H9 (cell line): ENCODE results near the gene FAAH. TPM values are rescaled to one million over a fixed set of nuclear protein-coding genes. Genes with fewer than 3 reads are reported as not detected.

Source experiments
- DNase-seq: peaks from one replicate; pipeline ENCODE4 v3.0.0-alpha.2; 2017
- H2AFZ ChIP-seq: one replicate; pipeline ENCODE4 v1.6.1; 2013; ENCODE audit warnings: mild to moderate bottlenecking, low read length, control low read depth, moderate library complexity
- H2AK5ac ChIP-seq: 2 replicates; pipeline ENCODE4 v1.6.1; 2013; ENCODE audit warnings: low read length, control low read depth, mixed read lengths; ENCODE audit not compliant: insufficient read length
- H2BK120ac ChIP-seq: one replicate; pipeline ENCODE4 v1.6.1; 2013; ENCODE audit warnings: low read depth, mild to moderate bottlenecking, low read length, control low read depth, inconsistent platforms; ENCODE audit not compliant: poor library complexity, severe bottlenecking
- H2BK12ac ChIP-seq: 2 replicates; pipeline ENCODE4 v1.6.1; 2013; ENCODE audit warnings: low read length, control low read depth, mixed read lengths, low read depth; ENCODE audit not compliant: insufficient read length
- H2BK15ac ChIP-seq: 2 replicates; pipeline ENCODE4 v1.6.1; 2013; ENCODE audit warnings: low read depth, low read length, control low read depth
- H2BK20ac ChIP-seq: one replicate; pipeline ENCODE4 v1.6.1; 2013; ENCODE audit warnings: low read depth, mild to moderate bottlenecking, low read length, control low read depth, inconsistent platforms; ENCODE audit not compliant: poor library complexity, severe bottlenecking
- H2BK5ac ChIP-seq: 2 replicates; pipeline ENCODE4 v1.6.1; 2013; ENCODE audit warnings: low read length, control low read depth, mixed read lengths; ENCODE audit not compliant: insufficient read length
- H3K14ac ChIP-seq: 2 replicates; pipeline ENCODE4 v1.6.1; 2013; ENCODE audit warnings: low read length, control low read depth; ENCODE audit not compliant: insufficient read depth
- H3K18ac ChIP-seq: 2 replicates; pipeline ENCODE4 v1.6.1; 2013; ENCODE audit warnings: low read depth, mild to moderate bottlenecking, mixed read lengths, low read length, control low read depth; ENCODE audit not compliant: insufficient read length
- H3K23ac ChIP-seq: 2 replicates; pipeline ENCODE4 v1.6.1; 2013; ENCODE audit warnings: low read length, control low read depth, mixed read lengths, low read depth; ENCODE audit not compliant: insufficient read length
- H3K23me2 ChIP-seq: 2 replicates; pipeline ENCODE4 v1.6.1; 2013; ENCODE audit warnings: low read depth, mild to moderate bottlenecking, mixed read lengths, low read length, control low read depth; ENCODE audit not compliant: insufficient read length, poor library complexity, severe bottlenecking
- H3K27ac ChIP-seq: 2 replicates; pipeline ENCODE4 v1.5.1; 2013; ENCODE audit warnings: low read length, control low read depth, mixed read lengths, low read depth; ENCODE audit not compliant: insufficient read length
- H3K27me3 ChIP-seq: 2 replicates; pipeline ENCODE4 v1.6.1; 2013; ENCODE audit warnings: low read length, control low read depth, inconsistent platforms; ENCODE audit not compliant: insufficient read depth
- H3K4ac ChIP-seq: 2 replicates; pipeline ENCODE4 v1.6.1; 2013; ENCODE audit warnings: low read depth, mild to moderate bottlenecking, control low read depth, inconsistent platforms, low read length, moderate library complexity
- H3K4me1 ChIP-seq: 2 replicates; pipeline ENCODE4 v1.6.1; 2013; ENCODE audit warnings: low read length, control low read depth, inconsistent platforms; ENCODE audit not compliant: insufficient read depth
- H3K4me2 ChIP-seq: 2 replicates; pipeline ENCODE4 v1.6.1; 2013; ENCODE audit warnings: low read length, control low read depth, mixed read lengths; ENCODE audit not compliant: insufficient read length, insufficient read depth
- H3K56ac ChIP-seq: 2 replicates; pipeline ENCODE4 v1.6.1; 2013; ENCODE audit warnings: low read depth, mild to moderate bottlenecking, mixed read lengths, low read length, control low read depth; ENCODE audit not compliant: insufficient read length
- H3K79me1 ChIP-seq: 2 replicates; pipeline ENCODE4 v1.6.1; 2013; ENCODE audit warnings: low read depth, mild to moderate bottlenecking, moderate library complexity, low read length, control low read depth, inconsistent platforms; ENCODE audit not compliant: insufficient read depth, poor library complexity, severe bottlenecking
- H3K79me2 ChIP-seq: 2 replicates; pipeline ENCODE4 v1.6.1; 2013; ENCODE audit warnings: low read length, control low read depth, inconsistent platforms; ENCODE audit not compliant: insufficient read depth
- H3K9ac ChIP-seq: 2 replicates; pipeline ENCODE4 v1.6.1; 2013; ENCODE audit warnings: low read length, control low read depth, mixed read lengths; ENCODE audit not compliant: insufficient read length; ENCODE audit errors: extremely low read depth
- H3K9me3 ChIP-seq: one replicate; pipeline ENCODE4 v1.6.1; 2013; ENCODE audit warnings: low read depth, low read length, inconsistent platforms; ENCODE audit not compliant: control insufficient read depth
- H3T11ph ChIP-seq: one replicate; pipeline ENCODE4 v1.6.1; 2013; ENCODE audit warnings: mild to moderate bottlenecking, low read length, control low read depth, inconsistent platforms
- H4K20me1 ChIP-seq: one replicate; pipeline ENCODE4 v1.6.1; 2013; ENCODE audit not compliant: control insufficient read depth, insufficient read length, insufficient read depth
- H4K5ac ChIP-seq: 2 replicates; pipeline ENCODE4 v1.6.1; 2013; ENCODE audit warnings: low read depth, mild to moderate bottlenecking, mixed read lengths, low read length, control low read depth; ENCODE audit not compliant: insufficient read length
- H4K8ac ChIP-seq: replicated peaks from 2 replicates; pipeline ENCODE4 v1.6.1; 2013; ENCODE audit warnings: low read length, control low read depth, mixed read lengths, low read depth; ENCODE audit not compliant: insufficient read length
- H4K91ac ChIP-seq: 2 replicates; pipeline ENCODE4 v1.6.1; 2013; ENCODE audit warnings: low read depth, mild to moderate bottlenecking, moderate library complexity, mixed read lengths, low read length, control low read depth; ENCODE audit not compliant: insufficient read length
- H3K27ac Mint-ChIP-seq, 3 experiments: 2 replicates in 2 of 3; 3 replicates in 1 of 3; pipeline ENCODE4 v1.8.0; 2020 to 2021; ENCODE audit warnings: mixed read lengths in 3 of 3, mild to moderate bottlenecking in 1 of 3, moderate library complexity in 1 of 3
- H3K27me3 Mint-ChIP-seq: 2 replicates; pipeline ENCODE4 v1.8.0; 2021; ENCODE audit warnings: low read depth, mild to moderate bottlenecking, moderate library complexity, mixed read lengths
- H3K36me3 Mint-ChIP-seq, 3 experiments: 2 replicates in 2 of 3; 3 replicates in 1 of 3; pipeline ENCODE4 v1.8.0; 2020 to 2021; ENCODE audit warnings: low read depth in 3 of 3, mixed read lengths in 3 of 3; ENCODE audit not compliant: insufficient read depth in 1 of 3
- H3K4me1 Mint-ChIP-seq, 2 experiments: 2 replicates each; pipeline ENCODE4 v1.8.0; 2020; ENCODE audit warnings: mixed read lengths in 2 of 2
- H3K4me3 Mint-ChIP-seq, 2 experiments: 2 replicates in 1 of 2; 3 replicates in 1 of 2; pipeline ENCODE4 v1.8.0; 2020 to 2021; ENCODE audit warnings: mild to moderate bottlenecking in 2 of 2, mixed read lengths in 2 of 2, moderate library complexity in 1 of 2
- H3K9me3 Mint-ChIP-seq, 2 experiments: 2 replicates in 1 of 2; 3 replicates in 1 of 2; pipeline ENCODE4 v1.8.0; 2020; ENCODE audit warnings: mild to moderate bottlenecking in 2 of 2, mixed read lengths in 2 of 2, moderate library complexity in 1 of 2
- WGBS: extraction: QIAGEN DNeasy Blood & Tissue Kit; methylation state at CpG from one replicate; pipeline ENCODE4 v1.1.7; 2013; ENCODE audit warnings: missing lambda C conversion rate, low lambda C conversion rate, mixed read lengths; ENCODE audit not compliant: insufficient read length; ENCODE audit errors: extremely low coverage; 5-methylcytosine and 5-hydroxymethylcytosine counted together
- total RNA-seq: library from RNA; stranded (reverse); gene quantifications from 2 replicates; pipeline ENCODE4 v1.2.1, GENCODE V29; 2021
- TF ChIP-seq, protein P1 (sequence below): fragments of 200-600 bp; sonication (generic); conservative IDR thresholded peaks from 3 replicates; pipeline ENCODE4 v1.8.0; 2021; ENCODE audit warnings: antibody characterized with exemption, mild to moderate bottlenecking

Gene FAAH
- total RNA-seq, 1 experiment from 2014 or later = 18.9 TPM

DNA sequence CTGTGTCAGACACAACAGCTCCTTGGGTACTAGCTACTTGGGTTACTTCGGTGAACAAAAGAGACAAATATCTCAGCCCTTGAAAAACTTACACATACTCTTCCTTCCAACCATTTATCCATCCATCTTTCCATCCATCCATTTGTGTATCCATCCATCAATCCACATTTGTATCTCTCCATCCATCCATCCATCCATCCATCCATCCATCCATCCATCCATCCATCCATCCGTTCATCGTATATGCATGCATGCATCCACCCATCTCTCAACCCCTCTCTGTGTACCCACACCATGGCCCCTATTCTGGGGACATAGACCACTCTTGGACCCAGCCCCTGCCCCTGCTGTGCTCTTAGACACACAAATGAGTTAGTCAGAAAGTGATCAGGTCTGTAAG, 40.2 kb downstream of the FAAH start:
- Mint-ChIP-seq H3K4me1 (peaks cover 4 to 6% of the 10 kb centered on the region in 2 experiments; a peak in 3 of 4 replicates), H3K4me3 (no peak overlapping the region), H3K27me3 (peaks cover 61% of the 10 kb centered on the region), H3K27ac (no peak overlapping the region), H3K36me3 (no peaks in the 10 kb centered on the region), H3K9me3 (no peaks in the 10 kb centered on the region)
- no peak for DNase-seq
- Histone ChIP-seq H3K27me3 (no peaks in the 10 kb centered on the region), H3K4ac (no peak overlapping the region), H3K4me1 (no peaks in the 10 kb centered on the region), H2AK5ac (no peak overlapping the region), H4K91ac (no peak overlapping the region), H2BK12ac (no peak overlapping the region), H4K8ac (no peak overlapping the region), H3K23ac (no peak overlapping the region), H3K23me2 (no peaks in the 10 kb centered on the region), H3K9ac (no peak overlapping the region), H3K27ac (no peak overlapping the region), H3K4me2 (no peak overlapping the region), H3K9me3 (no peaks in the 10 kb centered on the region), H2AFZ (no peak overlapping the region), H3K18ac (no peak overlapping the region), H2BK5ac (no peak overlapping the region), H2BK15ac (no peak overlapping the region), H3K79me1 (no peaks in the 10 kb centered on the region), H4K20me1 (no peaks in the 10 kb centered on the region), H3T11ph (no peak overlapping the region), H2BK120ac (no peak overlapping the region), H3K79me2 (no peaks in the 10 kb centered on the region), H3K56ac (no peak overlapping the region), H3K14ac (no peak overlapping the region), H2BK20ac (no peak overlapping the region), H4K5ac (no peak overlapping the region)
- no CpG with 5 or more reads among the region's 3 CpGs for WGBS
- TF ChIP-seq, protein P1, sequence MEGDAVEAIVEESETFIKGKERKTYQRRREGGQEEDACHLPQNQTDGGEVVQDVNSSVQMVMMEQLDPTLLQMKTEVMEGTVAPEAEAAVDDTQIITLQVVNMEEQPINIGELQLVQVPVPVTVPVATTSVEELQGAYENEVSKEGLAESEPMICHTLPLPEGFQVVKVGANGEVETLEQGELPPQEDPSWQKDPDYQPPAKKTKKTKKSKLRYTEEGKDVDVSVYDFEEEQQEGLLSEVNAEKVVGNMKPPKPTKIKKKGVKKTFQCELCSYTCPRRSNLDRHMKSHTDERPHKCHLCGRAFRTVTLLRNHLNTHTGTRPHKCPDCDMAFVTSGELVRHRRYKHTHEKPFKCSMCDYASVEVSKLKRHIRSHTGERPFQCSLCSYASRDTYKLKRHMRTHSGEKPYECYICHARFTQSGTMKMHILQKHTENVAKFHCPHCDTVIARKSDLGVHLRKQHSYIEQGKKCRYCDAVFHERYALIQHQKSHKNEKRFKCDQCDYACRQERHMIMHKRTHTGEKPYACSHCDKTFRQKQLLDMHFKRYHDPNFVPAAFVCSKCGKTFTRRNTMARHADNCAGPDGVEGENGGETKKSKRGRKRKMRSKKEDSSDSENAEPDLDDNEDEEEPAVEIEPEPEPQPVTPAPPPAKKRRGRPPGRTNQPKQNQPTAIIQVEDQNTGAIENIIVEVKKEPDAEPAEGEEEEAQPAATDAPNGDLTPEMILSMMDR = no peak
